Esophagus squamous epithelium (tissue), 4 donors: ENCODE data around the gene TFF1.

ENCODE experiments used
- POLR2A ChIP-seq, 4 donors: fragments of 450-650 bp; IDR thresholded peaks; one replicate each; pipeline ENCODE4 v1.6.1; 2017; ENCODE audit warnings: antibody characterized with exemption in 4 of 4, mild to moderate bottlenecking in 4 of 4, moderate library complexity in 3 of 4
- TF ChIP-seq, protein P1 (sequence below), 6 experiments: fragments of 450-650 bp in 4 of 6; fragments of 200-600 bp in 2 of 6; sonication (generic) in 2 of 6; IDR thresholded peaks; one replicate each; pipeline ENCODE4 v1.5.1; 2016 to 2019; ENCODE audit warnings: antibody characterized with exemption in 6 of 6, mild to moderate bottlenecking in 4 of 6, moderate library complexity in 4 of 6

DNA sequence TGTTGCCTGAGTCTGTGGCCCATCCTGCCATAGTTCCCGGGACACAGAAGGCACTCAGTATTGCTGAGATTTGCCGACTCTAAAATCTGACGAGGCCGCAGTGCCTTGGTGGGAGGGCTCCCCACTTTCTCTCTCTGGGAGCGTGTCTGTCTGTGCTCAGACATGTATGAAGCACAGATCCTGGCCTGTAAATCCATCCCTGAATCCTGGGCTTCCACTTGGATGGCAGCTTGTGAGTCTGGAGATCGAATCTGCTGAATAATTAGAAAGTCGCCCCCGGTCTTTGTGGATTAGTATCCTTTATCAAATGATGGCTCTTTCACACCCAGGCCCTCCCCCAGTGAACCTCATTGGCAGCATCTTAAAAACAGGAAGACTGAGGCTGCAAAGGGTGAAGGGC, 47.7 kb upstream of the TFF1 start:
- TF ChIP-seq, protein P1, sequence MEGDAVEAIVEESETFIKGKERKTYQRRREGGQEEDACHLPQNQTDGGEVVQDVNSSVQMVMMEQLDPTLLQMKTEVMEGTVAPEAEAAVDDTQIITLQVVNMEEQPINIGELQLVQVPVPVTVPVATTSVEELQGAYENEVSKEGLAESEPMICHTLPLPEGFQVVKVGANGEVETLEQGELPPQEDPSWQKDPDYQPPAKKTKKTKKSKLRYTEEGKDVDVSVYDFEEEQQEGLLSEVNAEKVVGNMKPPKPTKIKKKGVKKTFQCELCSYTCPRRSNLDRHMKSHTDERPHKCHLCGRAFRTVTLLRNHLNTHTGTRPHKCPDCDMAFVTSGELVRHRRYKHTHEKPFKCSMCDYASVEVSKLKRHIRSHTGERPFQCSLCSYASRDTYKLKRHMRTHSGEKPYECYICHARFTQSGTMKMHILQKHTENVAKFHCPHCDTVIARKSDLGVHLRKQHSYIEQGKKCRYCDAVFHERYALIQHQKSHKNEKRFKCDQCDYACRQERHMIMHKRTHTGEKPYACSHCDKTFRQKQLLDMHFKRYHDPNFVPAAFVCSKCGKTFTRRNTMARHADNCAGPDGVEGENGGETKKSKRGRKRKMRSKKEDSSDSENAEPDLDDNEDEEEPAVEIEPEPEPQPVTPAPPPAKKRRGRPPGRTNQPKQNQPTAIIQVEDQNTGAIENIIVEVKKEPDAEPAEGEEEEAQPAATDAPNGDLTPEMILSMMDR (IDR thresholded peaks at IDR 0.05): no peak
- no peak for TF ChIP-seq POLR2A (IDR thresholded peaks at IDR 0.05)
